Neural progenitor cell (in vitro differentiated cells): ENCODE results near the gene EPS8L2. TPM values are rescaled to one million over a fixed set of nuclear protein-coding genes. Genes with fewer than 3 reads are reported as not detected.
A peak's percentile ranks its signal among the peaks of the same experiment; 100 is the strongest.

Experiments used
- DNase-seq: peaks from one replicate; pipeline ENCODE4 v3.0.0-alpha.2; 2016; ENCODE audit warnings: low spot score
- H2AFZ ChIP-seq: fragments of 200-600 bp; sonication (generic); replicated peaks from 2 replicates; pipeline ENCODE4 v1.6.1; 2016; ENCODE audit warnings: antibody characterized with exemption
- H3F3A ChIP-seq: fragments of 200-600 bp; sonication (generic); 2 replicates; pipeline ENCODE4 v1.6.1; 2016; ENCODE audit warnings: antibody characterized with exemption, low read depth
- H3K27ac ChIP-seq: fragments of 200-600 bp; sonication (generic); 2 replicates; pipeline ENCODE4 v1.5.1; 2016; ENCODE audit warnings: mild to moderate bottlenecking
- H3K27me3 ChIP-seq: fragments of 200-600 bp; sonication (generic); 2 replicates; pipeline ENCODE4 v1.6.1; 2016; ENCODE audit warnings: mild to moderate bottlenecking, moderate library complexity
- H3K36me3 ChIP-seq: fragments of 200-600 bp; sonication (generic); 2 replicates; pipeline ENCODE4 v1.5.1; 2016
- H3K4me1 ChIP-seq: fragments of 200-600 bp; sonication (generic); 2 replicates; pipeline ENCODE4 v1.6.1; 2016; ENCODE audit warnings: mixed run types
- H3K4me2 ChIP-seq: fragments of 200-600 bp; sonication (generic); 2 replicates; pipeline ENCODE4 v1.6.1; 2016
- H3K4me3 ChIP-seq: fragments of 200-600 bp; sonication (generic); 2 replicates; pipeline ENCODE4 v1.5.1; 2016
- H3K79me2 ChIP-seq: fragments of 200-600 bp; sonication (generic); 2 replicates; pipeline ENCODE4 v1.6.1; 2016; ENCODE audit warnings: low read depth
- H3K9ac ChIP-seq: fragments of 200-600 bp; sonication (generic); 2 replicates; pipeline ENCODE4 v1.6.1; 2016
- H3K9me3 ChIP-seq: fragments of 200-600 bp; sonication (generic); 2 replicates; pipeline ENCODE4 v1.5.1; 2016; ENCODE audit warnings: low read depth
- H4K20me1 ChIP-seq: fragments of 200-600 bp; sonication (generic); 2 replicates; pipeline ENCODE4 v1.6.1; 2016; ENCODE audit warnings: low read depth
- H3K27ac Mint-ChIP-seq: 3 replicates; pipeline ENCODE4 v1.8.0; 2021; ENCODE audit warnings: mixed read lengths
- H3K27me3 Mint-ChIP-seq: 2 replicates; pipeline ENCODE4 v1.8.0; 2022; ENCODE audit warnings: low read depth, mild to moderate bottlenecking, inconsistent platforms, moderate library complexity, mixed read lengths; ENCODE audit not compliant: insufficient read depth
- H3K36me3 Mint-ChIP-seq: 3 replicates; pipeline ENCODE4 v1.8.0; 2021; ENCODE audit warnings: mixed read lengths
- H3K4me1 Mint-ChIP-seq: 3 replicates; pipeline ENCODE4 v1.8.0; 2021; ENCODE audit warnings: mixed read lengths
- H3K4me3 Mint-ChIP-seq: 3 replicates; pipeline ENCODE4 v1.8.0; 2021; ENCODE audit warnings: mild to moderate bottlenecking, moderate library complexity, mixed read lengths
- H3K9me3 Mint-ChIP-seq: 3 replicates; pipeline ENCODE4 v1.8.0; 2020; ENCODE audit warnings: mixed read lengths
- EZH2 ChIP-seq: fragments of 200-600 bp; sonication (generic); IDR thresholded peaks from 2 replicates; pipeline ENCODE4 v1.6.1; 2017; ENCODE audit warnings: antibody characterized with exemption, mild to moderate bottlenecking, moderate library complexity
- EZH2phosphoT487 ChIP-seq: fragments of 200-600 bp; sonication (generic); IDR thresholded peaks from 2 replicates; pipeline ENCODE4 v1.6.1; 2017; ENCODE audit warnings: antibody characterized with exemption
- total RNA-seq: library from RNA; depleted of rRNA; stranded (reverse); fragments of >200 nt; gene quantifications from 2 replicates; pipeline ENCODE4 v1.2.3, GENCODE V29; 2015; ENCODE audit warnings: low replicate concordance
- TF ChIP-seq, protein P1 (sequence below): fragments of 200-600 bp; sonication (generic); IDR thresholded peaks from 2 replicates; pipeline ENCODE4 v1.5.1; 2017; ENCODE audit warnings: antibody characterized with exemption, mild to moderate bottlenecking

Gene EPS8L2
- total RNA-seq, 1 donor from 2014 or later: 3.3 TPM

DNA sequence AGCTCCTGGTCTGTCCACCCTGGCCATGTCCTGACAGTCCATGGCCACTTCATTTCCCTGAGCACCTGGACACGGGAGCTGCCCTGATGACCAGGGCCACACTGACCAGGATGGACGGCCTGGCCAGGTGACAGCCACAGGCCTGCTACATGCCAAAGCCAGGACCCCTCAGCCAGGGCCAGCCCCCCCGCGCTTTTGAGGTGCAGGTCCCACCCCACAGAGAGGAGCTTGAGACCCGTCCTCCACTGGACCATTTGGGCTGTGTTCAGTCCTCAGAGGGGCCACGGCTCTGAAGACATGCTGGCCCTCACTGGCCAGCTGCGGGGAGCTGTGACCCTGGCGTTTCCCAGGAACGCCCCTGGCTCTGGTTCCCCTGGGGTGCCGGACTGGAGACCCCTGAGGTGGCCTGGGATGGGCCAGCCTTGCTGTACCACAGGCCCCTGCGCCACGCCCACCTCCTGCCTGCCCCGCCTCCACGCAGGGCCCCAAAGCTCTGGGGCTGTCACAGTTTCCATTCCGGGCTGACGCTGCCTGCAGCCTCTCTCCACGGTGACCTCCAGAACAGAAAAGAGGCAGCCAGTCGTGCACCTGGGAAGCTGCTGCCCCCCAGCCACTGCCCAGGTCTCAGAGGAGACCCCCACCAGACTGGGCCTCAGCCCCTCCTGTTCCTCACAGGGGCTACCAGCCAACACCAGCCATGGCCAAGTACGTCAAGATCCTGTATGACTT, 18.2 kb downstream of the EPS8L2 start:
- Mint-ChIP-seq H3K36me3 (no peaks in the 10 kb centered on the region), H3K4me3 (peak overlapping the region; percentile 50), H3K9me3 (peaks cover under 1% of the 10 kb centered on the region), H3K27ac (peak overlapping the region; percentile 37), H3K27me3 (peaks cover 29% of the 10 kb centered on the region), H3K4me1 (peaks cover 14% of the 10 kb centered on the region)
- Histone ChIP-seq H3K4me1 (peaks cover 10% of the 10 kb centered on the region), H4K20me1 (peaks cover 5% of the 10 kb centered on the region), H3K9ac (no peak overlapping the region), H3K27me3 (peaks cover 49% of the 10 kb centered on the region), H2AFZ (no peak overlapping the region), H3K4me2 (no peak overlapping the region), H3F3A (peaks cover 24% of the 10 kb centered on the region), H3K9me3 (no peaks in the 10 kb centered on the region), H3K36me3 (no peaks in the 10 kb centered on the region), H3K4me3 (no peak overlapping the region), H3K27ac (no peak overlapping the region), H3K79me2 (no peaks in the 10 kb centered on the region)
- TF ChIP-seq EZH2 (no peak), EZH2phosphoT487 (no peak)
- TF ChIP-seq, protein P1, sequence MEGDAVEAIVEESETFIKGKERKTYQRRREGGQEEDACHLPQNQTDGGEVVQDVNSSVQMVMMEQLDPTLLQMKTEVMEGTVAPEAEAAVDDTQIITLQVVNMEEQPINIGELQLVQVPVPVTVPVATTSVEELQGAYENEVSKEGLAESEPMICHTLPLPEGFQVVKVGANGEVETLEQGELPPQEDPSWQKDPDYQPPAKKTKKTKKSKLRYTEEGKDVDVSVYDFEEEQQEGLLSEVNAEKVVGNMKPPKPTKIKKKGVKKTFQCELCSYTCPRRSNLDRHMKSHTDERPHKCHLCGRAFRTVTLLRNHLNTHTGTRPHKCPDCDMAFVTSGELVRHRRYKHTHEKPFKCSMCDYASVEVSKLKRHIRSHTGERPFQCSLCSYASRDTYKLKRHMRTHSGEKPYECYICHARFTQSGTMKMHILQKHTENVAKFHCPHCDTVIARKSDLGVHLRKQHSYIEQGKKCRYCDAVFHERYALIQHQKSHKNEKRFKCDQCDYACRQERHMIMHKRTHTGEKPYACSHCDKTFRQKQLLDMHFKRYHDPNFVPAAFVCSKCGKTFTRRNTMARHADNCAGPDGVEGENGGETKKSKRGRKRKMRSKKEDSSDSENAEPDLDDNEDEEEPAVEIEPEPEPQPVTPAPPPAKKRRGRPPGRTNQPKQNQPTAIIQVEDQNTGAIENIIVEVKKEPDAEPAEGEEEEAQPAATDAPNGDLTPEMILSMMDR: no peak
- DNase-seq: no peak

DNA sequence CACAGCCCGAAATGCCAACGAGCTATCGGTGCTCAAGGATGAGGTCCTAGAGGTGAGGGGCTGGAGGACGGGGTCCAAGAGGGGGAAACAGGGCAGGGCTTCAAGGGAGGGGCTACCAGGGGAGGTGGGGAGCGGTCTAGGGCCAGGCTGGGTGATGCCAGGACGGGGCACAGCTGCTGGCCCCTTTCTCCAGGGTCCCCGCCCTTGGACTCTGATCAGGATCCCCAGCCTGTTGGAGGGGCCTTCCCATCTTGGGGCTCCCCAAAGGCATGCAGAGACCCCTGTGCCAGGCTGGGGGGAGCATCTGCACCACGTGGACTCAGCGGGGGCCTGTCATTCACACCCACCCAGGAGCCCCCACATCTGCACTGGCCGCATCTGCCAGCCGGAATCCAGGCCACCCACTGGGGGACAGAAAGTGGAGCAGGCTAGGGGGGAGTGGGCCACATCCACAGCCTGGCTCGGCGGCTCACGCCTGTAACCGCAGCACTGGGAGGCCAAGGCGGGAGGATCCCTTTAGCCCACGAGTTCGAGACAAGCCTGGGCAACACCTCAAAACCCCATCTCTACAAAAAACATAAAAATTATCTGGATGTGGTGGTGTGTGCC, 18.9 kb downstream of the EPS8L2 start:
- Histone ChIP-seq H3K36me3 (no peaks in the 10 kb centered on the region), H3K9ac (no peak overlapping the region), H3K4me3 (no peak overlapping the region), H3K27ac (no peak overlapping the region), H3K9me3 (no peaks in the 10 kb centered on the region), H3K4me1 (peaks cover 10% of the 10 kb centered on the region), H3K4me2 (no peak overlapping the region), H3F3A (peaks cover 24% of the 10 kb centered on the region), H4K20me1 (peaks cover 5% of the 10 kb centered on the region), H3K27me3 (peaks cover 42% of the 10 kb centered on the region), H3K79me2 (no peaks in the 10 kb centered on the region), H2AFZ (no peak overlapping the region)
- DNase-seq: no peak
- Mint-ChIP-seq H3K4me3 (peak overlapping the region; percentile 50), H3K27ac (peak overlapping the region; percentile 37), H3K36me3 (no peaks in the 10 kb centered on the region), H3K4me1 (peaks cover 11% of the 10 kb centered on the region), H3K9me3 (no peaks in the 10 kb centered on the region), H3K27me3 (peaks cover 26% of the 10 kb centered on the region)
- no peak for TF ChIP-seq EZH2phosphoT487
- TF ChIP-seq, protein P1: no peak
- TF ChIP-seq EZH2: no peak

- peaks cover 11% of the 10 kb centered on the region for H3K4me1 Mint-ChIP-seq
- Histone ChIP-seq H3K9me3 (no peaks in the 10 kb centered on the region), H3K4me3 (peak overlapping the region; percentile 45), H3K27me3 (peaks cover 35% of the 10 kb centered on the region), H3K27ac (no peak overlapping the region), H3F3A (peaks cover 24% of the 10 kb centered on the region), H3K4me2 (peak overlapping the region; percentile 85), H3K9ac (no peak overlapping the region), H3K79me2 (no peaks in the 10 kb centered on the region), H2AFZ (no peak overlapping the region), H3K36me3 (no peaks in the 10 kb centered on the region), H3K4me1 (peaks cover 7% of the 10 kb centered on the region), H4K20me1 (peaks cover 5% of the 10 kb centered on the region)
- H3K9me3 Mint-ChIP-seq: no peaks in the 10 kb centered on the region
- no peaks in the 10 kb centered on the region for H3K36me3 Mint-ChIP-seq
- TF ChIP-seq EZH2 (peak; percentile 29), EZH2phosphoT487 (peak; percentile 67)
- TF ChIP-seq, protein P1: no peak
- no peak overlapping the region for H3K4me3 Mint-ChIP-seq
- H3K27ac Mint-ChIP-seq: no peak overlapping the region
- peak; percentile 52 for DNase-seq
- peaks cover 28% of the 10 kb centered on the region for H3K27me3 Mint-ChIP-seq
Measured at GRCh38 chr11:725624-726202, 19.7 kb downstream of the EPS8L2 start.
